Raji (cell line): ENCODE data around the gene LAMA1.

Experiments
- POLR2A ChIP-seq: IDR thresholded peaks from 2 replicates; pipeline ENCODE4 v1.6.1; 2011; ENCODE audit warnings: low read depth, low read length, control low read depth; ENCODE audit not compliant: insufficient read depth

Gene LAMA1

DNA sequence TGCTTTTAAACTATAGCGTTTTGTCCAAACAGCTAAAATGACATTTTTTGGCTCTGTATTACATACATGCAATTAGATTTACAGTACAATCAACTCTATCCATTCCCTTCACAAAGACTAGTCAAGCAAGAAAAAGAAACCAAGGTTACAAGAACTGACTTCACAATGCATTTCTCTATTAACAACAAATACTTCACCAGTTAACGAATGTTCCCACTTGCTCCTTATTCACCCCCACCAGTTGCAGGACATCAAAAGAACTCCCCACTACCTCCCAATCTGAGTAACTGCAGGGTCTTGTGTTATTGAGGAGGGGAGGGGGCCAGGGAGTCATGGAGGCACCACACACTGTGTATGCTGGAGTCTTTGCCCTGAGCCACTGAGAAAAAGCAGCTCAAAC is 34.9 kb downstream of the LAMA1 start:
- TF ChIP-seq POLR2A = no peak

DNA sequence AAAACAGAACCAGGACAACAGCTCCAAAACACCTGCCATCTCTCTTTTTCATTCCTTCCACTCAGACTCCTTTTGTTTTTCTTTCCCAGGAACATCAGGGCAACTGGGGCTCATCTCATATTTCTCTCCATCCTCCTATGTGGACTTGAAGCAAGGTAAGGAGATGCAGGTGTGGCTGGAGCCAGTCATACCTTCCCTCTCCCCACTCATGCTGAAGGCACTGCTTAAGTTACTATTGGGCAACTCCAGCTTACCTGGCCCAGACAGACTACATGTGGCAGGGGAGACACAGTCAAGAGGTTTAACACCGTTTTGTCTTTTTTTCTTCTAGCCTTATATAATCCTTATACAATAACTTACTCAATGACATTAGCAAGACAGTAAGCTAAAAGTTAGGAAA is 38.4 kb downstream of the LAMA1 start:
- no peak for TF ChIP-seq POLR2A

DNA sequence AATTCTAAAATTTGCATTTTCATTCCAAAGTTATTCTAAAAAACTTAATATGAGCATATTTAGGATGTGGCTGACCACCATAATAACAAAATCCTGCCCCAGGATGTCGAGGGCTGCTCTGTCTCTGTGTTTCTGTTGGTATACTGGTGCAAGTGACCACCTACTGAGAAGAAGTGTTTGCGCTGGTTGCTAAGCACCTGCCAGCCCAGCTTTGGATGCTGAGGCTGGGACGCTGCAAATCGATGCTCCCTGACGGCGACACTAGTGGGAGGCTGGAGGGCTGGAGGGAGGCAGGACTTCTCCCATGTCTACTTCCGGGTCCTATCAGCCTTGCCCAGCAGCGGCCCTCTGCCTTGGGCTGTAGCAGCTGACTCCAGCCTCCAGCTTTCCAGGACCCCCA is 45.0 kb downstream of the LAMA1 start:
- no peak for TF ChIP-seq POLR2A

DNA sequence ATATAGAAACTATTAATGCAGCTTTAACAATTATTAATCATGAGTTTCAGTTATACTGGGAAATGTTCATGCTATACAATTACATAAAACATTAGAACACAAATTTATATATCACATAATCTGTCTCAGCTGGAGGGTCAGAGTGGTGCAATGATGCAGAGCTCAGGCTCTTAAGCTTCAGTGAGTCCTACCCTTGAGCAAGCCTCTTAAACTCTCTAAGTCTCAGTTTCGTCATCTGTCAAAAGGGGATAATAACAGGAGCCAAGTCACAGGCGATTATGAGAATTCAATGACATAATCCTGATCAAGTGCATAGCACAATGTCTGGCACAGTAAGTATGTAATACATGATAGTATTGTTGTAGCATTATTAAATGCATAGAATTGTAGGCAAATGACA is 46.0 kb downstream of the LAMA1 start:
- TF ChIP-seq POLR2A = no peak

DNA sequence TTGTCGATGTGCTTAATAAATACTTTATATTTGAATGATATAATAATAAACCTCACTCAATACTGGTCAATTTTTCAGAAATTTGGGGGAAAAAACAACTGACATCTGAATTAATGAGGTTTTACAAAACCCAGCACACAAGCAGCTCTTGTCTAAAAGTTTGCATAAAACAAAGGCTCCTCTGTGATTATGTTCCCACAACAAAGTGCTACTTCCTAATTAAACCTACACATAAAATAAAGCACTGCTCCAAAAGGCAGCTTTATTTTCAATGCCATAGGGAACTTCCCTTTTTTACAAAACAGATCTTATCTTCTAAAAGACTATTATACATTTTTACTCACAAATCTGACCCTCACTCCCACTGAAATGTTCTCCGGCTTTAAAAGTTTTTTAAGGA is 47.1 kb downstream of the LAMA1 start:
- TF ChIP-seq POLR2A = no peak

DNA sequence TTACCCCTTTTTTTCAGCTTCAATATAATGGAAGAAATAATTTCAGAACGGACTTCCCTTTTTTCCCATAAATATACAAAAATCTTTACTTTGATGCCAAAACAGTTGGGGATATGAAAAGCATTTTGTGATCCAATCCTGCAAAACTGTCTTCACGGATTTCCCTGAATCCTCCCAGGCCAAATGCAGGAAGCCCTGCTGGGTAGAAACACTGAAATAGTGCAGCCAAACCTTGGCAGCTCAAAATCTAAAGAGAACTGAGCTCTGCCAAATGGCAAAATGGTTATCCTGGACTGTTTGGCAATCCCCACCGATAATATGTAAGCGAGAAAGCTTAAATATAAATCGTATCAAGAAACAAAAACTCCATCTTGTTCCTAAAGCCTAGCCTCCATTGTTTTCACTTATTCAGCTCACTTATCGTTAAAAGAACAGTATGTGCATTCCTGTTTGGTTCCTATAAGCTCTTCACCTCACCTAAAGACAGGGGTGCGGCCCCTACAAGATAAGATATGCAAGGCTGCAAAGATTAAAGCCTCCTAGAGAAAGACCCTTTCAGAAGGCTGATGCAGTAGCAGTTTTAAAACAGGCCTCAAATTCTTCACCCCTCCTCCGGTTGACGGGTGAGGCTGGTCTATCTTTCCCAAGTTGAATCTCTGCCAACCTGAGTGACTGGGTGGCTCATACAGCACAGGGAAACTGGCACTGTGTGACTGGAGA is 48.6 kb downstream of the LAMA1 start:
- no peak for TF ChIP-seq POLR2A

DNA sequence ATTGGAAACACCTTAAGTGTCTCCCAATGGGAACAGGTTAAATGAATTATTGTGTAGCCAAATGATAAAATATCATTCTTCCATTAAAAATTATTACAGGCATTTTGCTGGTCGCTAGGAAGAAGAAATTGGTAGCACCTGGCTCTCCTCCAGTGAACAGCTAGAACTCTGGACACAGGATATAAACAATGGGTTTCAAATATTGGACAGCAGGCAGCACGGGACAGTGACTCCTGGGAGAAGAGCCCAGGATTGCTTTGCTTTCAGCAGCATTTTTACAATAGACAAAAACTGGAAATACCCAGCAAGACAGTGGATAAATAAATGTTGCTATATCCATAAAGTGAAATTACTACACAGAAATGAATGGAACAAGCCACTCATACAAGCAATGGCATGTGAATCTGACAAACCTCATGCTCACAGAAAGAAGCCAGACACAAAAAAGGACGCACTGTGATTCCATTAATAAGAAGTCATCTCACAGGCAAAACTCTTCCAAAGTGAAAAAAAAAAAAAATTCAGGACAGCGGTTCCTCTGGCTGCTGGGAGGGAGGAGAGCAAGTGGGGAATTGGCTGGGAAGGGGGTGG is 50.5 kb downstream of the LAMA1 start:
- no peak for TF ChIP-seq POLR2A

DNA sequence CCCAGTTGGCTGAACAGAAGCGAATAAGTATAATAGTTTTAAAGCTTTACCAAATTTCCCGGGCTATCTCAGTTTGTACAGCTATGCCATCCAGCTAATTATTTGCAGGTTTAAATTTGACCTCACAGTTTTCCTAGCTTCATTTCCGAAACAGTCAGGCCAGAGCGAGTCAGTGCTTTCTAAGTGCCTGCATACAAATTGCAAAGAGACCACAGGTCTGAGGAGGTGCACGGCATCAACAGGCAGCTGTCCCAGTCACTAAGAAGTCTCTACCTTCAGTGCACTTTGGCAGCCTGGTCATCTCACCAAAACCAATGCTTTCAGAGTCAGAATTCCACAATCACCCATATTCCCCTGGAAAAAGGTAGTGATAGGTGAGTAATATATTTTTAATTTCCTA is 51.9 kb downstream of the LAMA1 start:
- no peak for TF ChIP-seq POLR2A

DNA sequence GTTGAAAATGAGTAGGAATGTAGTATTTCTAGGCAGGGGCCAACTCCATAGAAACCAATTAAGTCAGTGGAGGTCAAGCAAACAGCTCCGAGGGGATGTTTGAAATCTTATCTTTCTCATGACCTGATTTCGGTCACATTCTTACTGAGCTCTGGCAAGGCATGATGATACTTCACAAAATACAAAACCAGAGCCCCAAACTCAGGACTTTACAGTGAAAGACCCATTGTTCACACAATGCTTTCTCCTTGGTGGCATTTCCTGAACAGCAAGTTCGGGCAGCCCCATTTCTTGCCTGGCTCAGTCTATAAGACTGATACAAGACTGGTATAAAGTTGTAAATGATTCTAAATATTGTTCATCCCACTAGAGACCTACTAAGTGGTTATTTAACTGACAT is 53.3 kb downstream of the LAMA1 start:
- TF ChIP-seq POLR2A = no peak

DNA sequence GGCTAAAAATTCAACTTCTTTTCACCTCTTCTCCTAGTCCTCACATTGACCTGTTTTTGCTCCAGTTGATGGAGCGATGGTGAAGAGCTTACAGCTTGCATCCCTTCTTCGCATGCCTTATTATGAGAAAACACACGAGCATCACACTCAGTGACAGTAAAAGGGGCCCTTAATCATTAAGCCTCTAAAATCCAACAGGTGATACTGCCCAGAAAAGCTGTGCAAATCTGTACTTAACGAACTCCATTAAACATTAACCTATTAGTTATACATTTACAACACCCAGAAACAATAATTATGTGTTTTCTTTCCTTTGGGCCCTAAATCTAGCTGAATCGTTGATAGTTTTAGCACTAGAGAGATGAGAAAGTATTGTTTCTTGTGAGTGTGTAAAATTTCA is 54.8 kb downstream of the LAMA1 start:
- no peak for TF ChIP-seq POLR2A

DNA sequence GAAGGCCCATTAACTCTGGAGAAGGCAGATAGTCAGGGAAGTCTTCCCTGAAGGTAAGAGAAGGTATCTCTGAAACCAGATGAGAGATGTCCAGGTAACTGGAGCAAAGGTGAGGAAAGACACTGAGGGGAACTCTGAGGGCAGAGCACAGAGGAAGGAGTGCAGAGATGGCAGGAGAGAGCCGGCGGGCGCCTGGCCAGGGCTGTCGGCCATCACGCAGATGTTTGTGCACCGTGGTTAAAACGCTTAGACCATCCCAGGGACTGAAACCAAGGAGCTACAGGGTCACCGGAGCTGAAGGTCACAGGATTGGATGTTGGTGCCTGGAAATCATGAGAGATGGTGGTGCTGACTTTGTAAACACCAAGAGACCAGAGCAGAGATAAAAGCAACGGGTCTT is 55.4 kb downstream of the LAMA1 start:
- no peak for TF ChIP-seq POLR2A

DNA sequence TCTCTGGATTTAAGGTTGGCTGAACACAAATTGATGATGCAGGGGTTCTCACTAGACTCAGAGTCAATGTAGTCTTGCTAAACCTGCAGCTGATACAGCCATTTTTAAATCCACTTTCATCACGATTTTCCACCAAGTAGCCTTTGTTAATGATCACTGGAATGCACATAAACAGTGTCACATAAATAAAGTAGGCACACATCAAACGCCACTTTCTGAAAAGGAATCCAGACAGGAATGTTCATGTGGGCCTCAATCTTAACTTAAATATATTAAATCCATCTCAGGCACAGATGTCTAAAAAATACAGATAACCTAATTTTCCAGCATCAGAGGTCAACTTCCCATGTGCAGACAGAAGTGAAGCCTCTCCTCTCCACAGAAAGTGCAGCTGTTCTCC is 58.3 kb downstream of the LAMA1 start:
- no peak for TF ChIP-seq POLR2A

DNA sequence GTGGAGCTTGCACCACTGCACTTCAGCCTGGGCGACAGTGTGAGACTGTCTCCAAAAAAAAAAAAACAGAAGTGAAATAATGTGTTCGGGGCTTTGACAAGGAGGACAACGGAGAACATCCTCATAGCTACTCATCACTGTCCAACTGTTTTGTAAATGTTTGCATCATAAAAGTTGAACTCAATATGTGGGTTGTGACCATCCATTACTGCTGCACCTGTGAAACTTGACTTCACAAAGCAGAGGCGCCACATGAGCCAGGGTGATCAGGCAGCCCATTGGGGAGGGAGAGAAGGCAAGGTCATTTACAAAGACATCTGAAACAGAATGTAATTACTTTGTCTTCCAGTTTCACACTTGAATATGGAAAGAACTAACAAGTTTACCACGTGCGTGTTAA is 61.6 kb downstream of the LAMA1 start:
- no peak for TF ChIP-seq POLR2A

DNA sequence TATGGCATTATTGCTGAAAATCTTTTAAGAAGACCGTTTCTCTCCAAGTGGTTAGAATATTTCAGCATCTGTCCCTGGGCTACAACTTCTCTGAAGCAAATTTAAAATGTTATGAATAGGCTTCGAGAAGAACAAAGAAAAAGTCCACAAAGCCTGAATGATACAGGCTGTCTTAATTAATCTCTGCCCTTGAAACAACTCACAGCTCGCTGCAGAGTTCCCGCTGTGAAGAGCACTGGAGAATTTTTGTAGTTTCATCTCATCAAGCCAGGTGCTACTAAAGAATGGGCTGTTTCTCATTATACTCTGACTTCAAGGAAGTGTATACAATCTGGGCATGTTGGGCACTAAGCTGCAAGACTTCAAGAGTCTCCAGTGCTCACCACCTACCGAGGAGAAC is 67.6 kb downstream of the LAMA1 start:
- no peak for TF ChIP-seq POLR2A

DNA sequence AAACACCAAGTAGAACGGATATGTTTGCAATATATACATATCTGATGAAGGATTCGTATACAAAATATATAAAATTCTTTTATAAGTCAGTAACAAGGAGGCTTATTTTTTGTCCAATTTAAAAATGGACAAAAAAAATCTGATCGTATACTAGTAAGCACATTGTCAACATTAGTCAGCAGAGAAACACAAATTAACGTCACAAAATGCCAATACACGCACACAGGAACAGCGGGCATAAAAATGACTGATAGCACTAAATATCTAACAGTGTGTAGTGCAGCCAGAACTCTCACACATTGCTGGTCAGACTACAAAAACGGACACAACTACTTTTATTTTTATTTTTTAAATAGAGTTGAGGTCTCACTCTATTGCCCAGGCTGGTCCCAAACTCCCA is 69.5 kb downstream of the LAMA1 start:
- no peak for TF ChIP-seq POLR2A

DNA sequence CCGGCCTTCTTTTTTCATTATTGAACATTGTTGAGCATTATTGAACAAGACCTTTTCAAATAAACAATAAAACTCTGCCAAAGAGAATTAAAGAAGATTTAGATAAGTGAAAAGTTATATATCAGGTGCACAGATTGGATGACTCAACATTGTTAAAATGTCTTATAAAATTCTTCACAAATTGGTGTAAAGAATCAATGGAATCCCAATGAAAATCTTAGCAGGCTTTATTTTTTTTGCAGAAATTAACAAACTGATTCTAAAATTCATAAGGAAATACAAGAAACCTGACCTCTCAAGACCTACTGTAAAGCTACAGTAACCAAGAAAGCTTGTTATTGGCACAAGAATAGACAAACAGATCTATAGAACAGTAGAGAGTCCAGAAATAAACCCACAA is 70.3 kb downstream of the LAMA1 start:
- no peak for TF ChIP-seq POLR2A

DNA sequence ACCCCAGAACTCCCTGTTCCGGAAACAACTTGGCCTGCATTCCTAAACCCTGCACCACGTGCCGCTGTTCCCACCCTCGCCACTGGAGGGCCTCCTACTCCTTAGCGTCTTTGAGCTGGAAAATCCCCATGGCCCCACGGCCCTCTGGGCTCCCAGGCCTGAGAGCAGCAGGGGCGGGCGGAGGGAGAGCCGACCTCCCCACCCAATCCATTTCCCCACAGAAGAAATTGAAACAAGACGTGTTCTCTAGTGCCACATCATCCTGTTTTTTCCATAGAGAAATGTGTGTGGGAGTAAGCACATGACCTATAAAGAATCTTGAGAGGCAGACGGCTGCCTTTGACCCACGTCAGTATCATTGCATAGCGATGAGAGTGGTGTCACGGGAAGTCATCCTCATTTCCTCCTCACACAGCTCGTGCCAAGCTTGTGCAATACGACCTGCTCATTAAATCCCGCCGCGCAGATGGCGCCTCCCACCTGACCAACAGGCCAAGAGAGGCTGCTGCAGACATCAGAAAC is 79.2 kb downstream of the LAMA1 start:
- TF ChIP-seq POLR2A = no peak
